Heart left ventricle (tissue), 16 donors: ENCODE data around the gene DOCK1. TPM values are rescaled to one million over a fixed set of nuclear protein-coding genes. Genes with fewer than 3 reads are reported as not detected.

Experiments
- ATAC-seq, 4 donors: fragments of 200-7000 bp; cut with Tn5 transposase; one replicate each; pipeline ENCODE4 v1.9.1; 2020 to 2022; ENCODE audit warnings: moderate library complexity in 4 of 4, mild to moderate bottlenecking in 3 of 4, moderate number of reproducible peaks in 1 of 4
- DNase-seq, 5 donors: peaks; one replicate each; pipeline ENCODE4 v3.0.0-alpha.2; 2020
- H3K27ac ChIP-seq, 12 donors: fragments of 200-600 bp; sonication (generic) in 4 of 12; one replicate each; pipeline versions ENCODE4 v1.5.0 to v1.8.0; 2016 to 2022; ENCODE audit warnings: mild to moderate bottlenecking in 2 of 12
- H3K27me3 ChIP-seq, 9 donors: fragments of 200-600 bp; sonication (generic) in 2 of 9; one replicate each; pipeline versions ENCODE4 v1.5.1 to v1.8.0; 2016 to 2022; ENCODE audit warnings: mild to moderate bottlenecking in 3 of 9
- H3K36me3 ChIP-seq, 9 donors: fragments of 200-600 bp; sonication (generic) in 2 of 9; one replicate each; pipeline versions ENCODE4 v1.5.0 to v1.8.0; 2018 to 2022; ENCODE audit warnings: mild to moderate bottlenecking in 2 of 9
- H3K4me1 ChIP-seq, 12 donors: fragments of 200-600 bp; sonication (generic) in 4 of 12; one replicate each; pipeline versions ENCODE4 v1.5.0 to v1.8.0; 2016 to 2022; ENCODE audit warnings: mild to moderate bottlenecking in 3 of 12
- H3K4me3 ChIP-seq, 12 donors: fragments of 200-600 bp; sonication (generic) in 4 of 12; one replicate each; pipeline versions ENCODE4 v1.5.0 to v1.8.0; 2017 to 2022; ENCODE audit warnings: mild to moderate bottlenecking in 9 of 12, moderate library complexity in 4 of 12
- H3K9me3 ChIP-seq, 12 donors: fragments of 200-600 bp; sonication (generic) in 4 of 12; one replicate each; pipeline versions ENCODE4 v1.5.0 to v1.8.0; 2016 to 2022; ENCODE audit warnings: mild to moderate bottlenecking in 1 of 12
- POLR2A ChIP-seq, 2 donors: fragments of 450-650 bp; IDR thresholded peaks; one replicate each; pipeline ENCODE4 v1.6.1; 2017; ENCODE audit warnings: antibody characterized with exemption in 2 of 2, mild to moderate bottlenecking in 2 of 2, moderate library complexity in 2 of 2
- WGBS, 4 donors: extraction: QIAGEN DNeasy Blood & Tissue Kit in 2 of 4; methylation state at CpG; one replicate each; pipeline versions ENCODE4 v1.1.5 to v1.1.7; 2013 to 2018; 5-methylcytosine and 5-hydroxymethylcytosine counted together
- intact Hi-C, 10 donors: fragments of 100-400 bp; cut with DNase I; formaldehyde crosslinking; loops; one replicate each; pipeline versions ENCODE4 v1.11.1 to v1.14.2; 2022
- polyA plus RNA-seq, 2 donors: library from polyadenylated mRNA; stranded (reverse); fragments of 200-250 nt; gene quantifications; one replicate each; pipeline ENCODE4 v1.2.3, GENCODE V29; 2013
- total RNA-seq, 9 donors: library from RNA; depleted of rRNA in 2 of 9; stranded (reverse); fragments of >200 nt in 2 of 9; fragmentation: NEBNext Ultra II Directional in 3 of 9; extraction: Animal tissue kit (Norgen Biotek cat#: 25700) in 3 of 9; gene quantifications; one replicate each; pipeline versions ENCODE4 v1.1.0 to v1.2.4, GENCODE V29; 2016 to 2023
- TF ChIP-seq, protein P1 (sequence below), 12 donors: fragments of 200-600 bp; sonication (generic) in 4 of 12; IDR thresholded peaks; one replicate each; pipeline versions ENCODE4 v1.5.0 to v1.8.0; 2018 to 2022; ENCODE audit warnings: antibody characterized with exemption in 12 of 12, mild to moderate bottlenecking in 5 of 12
- donor health status: ischemic (EF 13 %, LVEDD 7.1; RV severe dilation, severe dysfunction).
- donor health status: healthy with polysubstance abuse.
- donor health status: DM: no; HTN: yes; CAD: no.
- donor health status: DM: no; HTN: no; CAD: no.
- donor health status: ischemic (EF 25% LVEDD 6.9; RV normal size, moderate dysfunction).
- donor health status: ischemic (EF 25% LVEDD 5.7; RV mildly dilated, moderate dysfunction).
- donor health status: healthy.
- donor health status: DM: yes; HTN: yes; CAD: no.
- donor health status: ischemic (EF 35%, LVEDD 5.7; RV mildly dilated, moderate dysfunction).
- donor health status: nonischemic (EF 11% LVEDD 7.7; RV severe dilation, severe dysfunction).
- donor health status: DM: yes; HTN: yes; CAD: no.
- donor health status: PGD.
- donor health status: ischemic (EF 29% LVEDD 5.4; RV normal size, mild dysfunction).
- donor health status: nonischemic (EF 23%, LVEDD 6.1; RV moderate dilation, normal function).

The DOCK1 gene
- total and polyA plus RNA-seq, 11 donors, result 5.0 to 31.6 (median 18.6) TPM

- intact Hi-C loops, result no loop called here
- no peak overlapping the region for H3K27ac ChIP-seq
- H3K9me3 ChIP-seq, result no peaks in the 10 kb centered on the region
- H3K4me1 ChIP-seq, result peaks cover 0 to 2% (median 0%) of the 10 kb centered on the region in 12 donors
- no peak for DNase-seq
- 96 to 97% (median 97%) methylated on average over 8 of the region's 8 CpGs for WGBS, 4 donors
- no peak overlapping the region for H3K4me3 ChIP-seq
- peaks cover 0 to 59% (median 26%) of the 10 kb centered on the region in 9 donors for H3K36me3 ChIP-seq
- H3K27me3 ChIP-seq, result no peaks in the 10 kb centered on the region
- ATAC-seq, result no peak
- TF ChIP-seq, protein P1, sequence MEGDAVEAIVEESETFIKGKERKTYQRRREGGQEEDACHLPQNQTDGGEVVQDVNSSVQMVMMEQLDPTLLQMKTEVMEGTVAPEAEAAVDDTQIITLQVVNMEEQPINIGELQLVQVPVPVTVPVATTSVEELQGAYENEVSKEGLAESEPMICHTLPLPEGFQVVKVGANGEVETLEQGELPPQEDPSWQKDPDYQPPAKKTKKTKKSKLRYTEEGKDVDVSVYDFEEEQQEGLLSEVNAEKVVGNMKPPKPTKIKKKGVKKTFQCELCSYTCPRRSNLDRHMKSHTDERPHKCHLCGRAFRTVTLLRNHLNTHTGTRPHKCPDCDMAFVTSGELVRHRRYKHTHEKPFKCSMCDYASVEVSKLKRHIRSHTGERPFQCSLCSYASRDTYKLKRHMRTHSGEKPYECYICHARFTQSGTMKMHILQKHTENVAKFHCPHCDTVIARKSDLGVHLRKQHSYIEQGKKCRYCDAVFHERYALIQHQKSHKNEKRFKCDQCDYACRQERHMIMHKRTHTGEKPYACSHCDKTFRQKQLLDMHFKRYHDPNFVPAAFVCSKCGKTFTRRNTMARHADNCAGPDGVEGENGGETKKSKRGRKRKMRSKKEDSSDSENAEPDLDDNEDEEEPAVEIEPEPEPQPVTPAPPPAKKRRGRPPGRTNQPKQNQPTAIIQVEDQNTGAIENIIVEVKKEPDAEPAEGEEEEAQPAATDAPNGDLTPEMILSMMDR (IDR thresholded peaks at IDR 0.05), result no peak
- TF ChIP-seq POLR2A (IDR thresholded peaks at IDR 0.05), result no peak
These were observed 113.5 kb downstream of the DOCK1 start for GRCh38 chr10:127018766-127019165.

GRCh38 chr10:127020260-127020659 is 115.0 kb downstream of the DOCK1 start:
- Histone ChIP-seq H3K36me3 (peaks cover 0 to 66% (median 37%) of the 10 kb centered on the region in 9 donors), H3K9me3 (no peaks in the 10 kb centered on the region), H3K4me1 (peaks cover 0 to 12% (median 0%) of the 10 kb centered on the region in 12 donors), H3K4me3 (no peak overlapping the region), H3K27ac (no peak overlapping the region), H3K27me3 (no peaks in the 10 kb centered on the region)
- no peak for ATAC-seq
- TF ChIP-seq POLR2A (IDR thresholded peaks at IDR 0.05), result no peak
- TF ChIP-seq, protein P1 (IDR thresholded peaks at IDR 0.05), result no peak
- DNase-seq, result no peak
- intact Hi-C loops, result no loop called here
- WGBS, 4 donors, result 97 to 98% (median 97%) methylated on average over 3 of the region's 3 CpGs

- Histone ChIP-seq H3K4me1 (peaks cover 0 to 12% (median 0%) of the 10 kb centered on the region in 12 donors), H3K27ac (no peak overlapping the region), H3K9me3 (no peaks in the 10 kb centered on the region), H3K36me3 (peaks cover 0 to 78% (median 48%) of the 10 kb centered on the region in 9 donors), H3K27me3 (no peaks in the 10 kb centered on the region), H3K4me3 (no peak overlapping the region)
- no peak for ATAC-seq
- 92 to 96% (median 93%) methylated on average over 6 of the region's 6 CpGs for WGBS, 4 donors
- no peak for DNase-seq
- intact Hi-C loops, result no loop called here
- no peak for TF ChIP-seq POLR2A (IDR thresholded peaks at IDR 0.05)
- TF ChIP-seq, protein P1 (IDR thresholded peaks at IDR 0.05), result no peak
These were observed 116.6 kb downstream of the DOCK1 start for GRCh38 chr10:127021801-127022200.

DNA sequence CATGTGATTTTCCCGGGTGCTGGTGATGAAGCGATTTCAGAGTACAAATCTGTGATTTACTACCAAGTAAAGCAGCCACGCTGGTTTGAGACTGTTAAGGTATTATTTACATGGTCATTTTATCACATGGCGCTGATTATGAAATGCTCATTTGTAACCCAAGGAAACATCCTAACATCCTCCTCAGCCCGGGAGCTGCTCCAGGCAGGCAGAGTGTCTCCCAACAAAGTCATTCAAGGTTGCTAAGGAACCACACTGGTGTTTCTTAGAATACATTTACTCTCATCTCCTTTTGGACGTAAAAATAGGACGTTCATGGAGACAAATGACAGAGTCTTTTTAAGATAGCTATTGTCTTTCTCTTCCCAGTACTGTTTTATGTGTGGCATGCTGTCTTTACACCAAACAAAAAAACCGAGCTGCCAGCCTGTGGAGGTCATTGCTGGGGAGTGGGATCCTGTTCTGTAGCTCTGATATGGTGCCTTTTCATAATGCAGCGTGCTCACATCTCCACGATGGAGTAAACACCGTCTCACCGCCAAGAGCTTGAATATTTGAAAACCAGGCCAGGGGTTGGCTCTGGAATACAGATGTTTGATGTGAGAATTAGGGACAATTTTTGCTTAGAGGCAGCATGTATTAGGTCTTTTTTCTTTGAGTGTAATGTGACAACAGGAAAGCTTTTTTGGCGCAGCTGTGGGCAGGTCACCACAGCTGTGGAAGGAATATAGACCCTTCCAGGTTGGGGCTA is 119.6 kb downstream of the DOCK1 start:
- Histone ChIP-seq H3K9me3 (no peaks in the 10 kb centered on the region), H3K27me3 (no peaks in the 10 kb centered on the region), H3K27ac (peak overlapping the region in 2 of 12 donors; percentile 15 to 71), H3K4me1 (peaks cover 0 to 12% (median 0%) of the 10 kb centered on the region in 12 donors), H3K4me3 (no peak overlapping the region), H3K36me3 (peaks cover 0 to 73% (median 59%) of the 10 kb centered on the region in 9 donors)
- 71 to 84% (median 80%) methylated on average over 13 of the region's 13 CpGs for WGBS, 4 donors
- DNase-seq, result no peak
- no peak for TF ChIP-seq POLR2A (IDR thresholded peaks at IDR 0.05)
- TF ChIP-seq, protein P1 (IDR thresholded peaks at IDR 0.05), result no peak
- intact Hi-C loops, result no loop called here
- peak; percentile 41 to 81 (median 48) for ATAC-seq
